Epidermal melanocyte (primary cell): ENCODE results near the gene GET3.
"Not testable (repeated sequence)": the region's sequence is repeated elsewhere in the genome, so short reads cannot be mapped to it uniquely, and the experiment has no call there.

Experiments
- DNase-seq: peaks from one replicate; pipeline ENCODE4 v3.0.0; 2011; ENCODE audit warnings: low spot score; ENCODE audit not compliant: insufficient read length

The GET3 gene

GRCh38 chr19:12736995-12737834 lies at the start of gene GET3:
Gene GET3, plus strand, starts transcription at chr19:12737497. Its CDS starts 9 bp downstream, at chr19:12737506.
- peak; percentile 100 for DNase-seq

GRCh38 chr19:12689012-12689411 lies 48.3 kb upstream of the GET3 start:
- DNase-seq: no peak

- no peak for DNase-seq
Observed at GRCh38 chr19:12689581-12690216, 47.6 kb upstream of the GET3 start.

- DNase-seq: no peak
Observed at GRCh38 chr19:12692960-12693359, 44.3 kb upstream of the GET3 start.

GRCh38 chr19:12694641-12695040 lies 42.7 kb upstream of the GET3 start:
- DNase-seq: no peak

- no peak for DNase-seq
Observed at GRCh38 chr19:12695096-12695495, 42.2 kb upstream of the GET3 start.

- DNase-seq: no peak
Observed at GRCh38 chr19:12695514-12695913, 41.8 kb upstream of the GET3 start.

GRCh38 chr19:12695997-12696365 lies 41.3 kb upstream of the GET3 start:
- no peak for DNase-seq

- DNase-seq: peak; percentile 99
Observed at GRCh38 chr19:12696366-12697335, 40.6 kb upstream of the GET3 start, which contains the start of gene FBXW9. Gene FBXW9, minus strand, starts transcription at chr19:12696631. Its CDS starts 50 bp downstream, at chr19:12696581.

GRCh38 chr19:12697425-12697824 lies 39.9 kb upstream of the GET3 start:
- not testable (repeated sequence) for DNase-seq

GRCh38 chr19:12698138-12698537 lies 39.2 kb upstream of the GET3 start:
- DNase-seq: no peak

- DNase-seq: no peak
Observed at GRCh38 chr19:12701596-12702282, 35.6 kb upstream of the GET3 start.

GRCh38 chr19:12703046-12703445 lies 34.3 kb upstream of the GET3 start:
- no peak for DNase-seq

GRCh38 chr19:12705169-12705568 lies 32.1 kb upstream of the GET3 start:
- DNase-seq: no peak

GRCh38 chr19:12705654-12706331 lies 31.5 kb upstream of the GET3 start:
- DNase-seq: no peak

GRCh38 chr19:12706332-12706718 lies 31.0 kb upstream of the GET3 start:
- DNase-seq: no peak

- DNase-seq: no peak
Observed at GRCh38 chr19:12708641-12709040, 28.7 kb upstream of the GET3 start.

GRCh38 chr19:12711187-12711586 lies 26.1 kb upstream of the GET3 start:
- DNase-seq: no peak

- DNase-seq: not testable (repeated sequence)
Observed at GRCh38 chr19:12712077-12712476, 25.2 kb upstream of the GET3 start.

- not testable (repeated sequence) for DNase-seq
Observed at GRCh38 chr19:12713304-12713703, 24.0 kb upstream of the GET3 start.
